Activated CD8-positive, alpha-beta memory T cell treated with anti-CD3 and anti-CD28 coated beads, Interleukin-2, amount 50 U/mL, for 1 hour (primary cell): ENCODE results near the gene LCN10.
"Not testable (repeated sequence)": the region's sequence is repeated elsewhere in the genome, so short reads cannot be mapped to it uniquely, and the experiment has no call there.

Source experiments
- DNase-seq: peaks from one replicate; pipeline ENCODE4 v3.0.0-alpha.2; 2020; ENCODE audit errors: extremely low read depth

The LCN10 gene

DNA sequence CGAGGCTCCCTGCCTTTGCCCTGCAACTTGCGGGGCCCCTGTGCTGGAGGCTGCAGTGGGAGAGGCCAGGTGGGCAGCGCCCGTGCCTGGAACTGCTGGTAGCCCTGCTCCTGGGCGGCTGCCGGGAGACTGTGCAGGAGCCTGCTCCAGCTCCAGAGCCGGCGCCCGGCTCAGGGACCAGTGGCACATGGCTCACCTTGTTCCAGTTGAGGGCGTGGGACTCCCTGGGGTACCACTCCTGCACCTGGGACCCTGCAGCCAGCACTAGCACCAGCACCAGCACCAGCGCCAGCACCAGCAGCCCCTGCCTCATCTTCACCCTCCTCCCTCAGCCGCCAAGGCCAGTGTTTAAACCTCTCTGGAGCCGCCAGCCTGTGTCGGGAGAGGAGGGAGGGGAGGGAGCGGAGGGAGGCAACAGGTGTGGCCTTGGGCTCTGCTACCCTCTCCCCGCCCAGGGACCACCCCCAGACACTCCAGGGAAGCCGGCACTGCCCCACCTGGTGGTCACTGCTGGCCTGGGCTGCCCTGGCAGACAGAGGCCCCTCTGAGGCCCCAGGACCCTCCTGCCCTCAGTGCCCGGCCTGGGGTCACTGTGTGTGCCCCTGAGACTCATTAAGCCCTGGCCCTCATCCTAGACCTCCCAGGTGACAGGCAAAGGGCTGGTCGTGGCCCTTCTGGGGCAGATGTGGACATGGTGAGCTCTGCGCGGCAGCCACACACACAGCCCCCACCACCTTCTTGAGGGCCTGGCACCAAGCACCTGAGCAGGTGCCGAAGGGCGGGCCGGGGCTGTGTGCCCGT lies at the start of gene LCN10:
LCN10 (minus strand) TSS at position 350 of the 801 bp plus-strand sequence; CDS start at position 313, 37 bp downstream.
- no peak for DNase-seq

DNA sequence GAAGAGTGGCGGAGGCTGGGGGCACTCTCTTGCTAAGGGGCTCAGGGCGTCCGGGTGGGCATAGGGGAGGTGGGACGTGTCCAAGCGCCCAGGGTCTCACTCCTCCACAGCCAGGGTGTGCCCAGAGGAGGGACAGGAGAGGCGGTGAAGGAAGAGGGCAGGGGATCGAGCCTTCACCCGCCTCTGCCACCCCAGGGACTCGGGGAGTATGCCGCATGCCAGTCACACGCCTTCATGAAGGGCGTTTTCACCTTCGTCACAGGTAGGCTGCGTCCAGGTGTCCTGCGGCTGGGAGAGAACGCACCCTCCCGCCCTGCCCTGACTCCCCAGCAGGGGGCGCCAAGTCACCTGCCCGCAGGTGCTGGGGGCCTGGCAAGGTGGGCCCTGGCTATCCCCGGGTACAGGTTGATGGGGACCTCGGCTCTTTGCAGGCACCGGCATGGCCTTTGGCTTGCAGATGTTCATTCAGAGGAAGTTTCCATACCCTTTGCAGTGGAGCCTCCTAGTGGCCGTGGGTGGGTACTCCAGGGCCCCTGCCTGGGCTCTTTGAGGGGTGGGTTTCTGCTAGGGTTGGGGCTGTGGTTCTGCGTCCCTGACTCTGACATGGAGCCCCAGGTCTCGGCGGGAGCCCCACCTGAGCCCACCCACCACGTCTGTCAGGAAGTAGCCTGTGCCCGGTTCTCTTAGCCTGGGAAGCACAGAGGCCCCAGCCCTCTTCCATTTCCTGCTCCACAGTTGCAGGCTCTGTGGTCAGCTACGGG lies 49.0 kb upstream of the LCN10 start:
- DNase-seq: no peak

DNA sequence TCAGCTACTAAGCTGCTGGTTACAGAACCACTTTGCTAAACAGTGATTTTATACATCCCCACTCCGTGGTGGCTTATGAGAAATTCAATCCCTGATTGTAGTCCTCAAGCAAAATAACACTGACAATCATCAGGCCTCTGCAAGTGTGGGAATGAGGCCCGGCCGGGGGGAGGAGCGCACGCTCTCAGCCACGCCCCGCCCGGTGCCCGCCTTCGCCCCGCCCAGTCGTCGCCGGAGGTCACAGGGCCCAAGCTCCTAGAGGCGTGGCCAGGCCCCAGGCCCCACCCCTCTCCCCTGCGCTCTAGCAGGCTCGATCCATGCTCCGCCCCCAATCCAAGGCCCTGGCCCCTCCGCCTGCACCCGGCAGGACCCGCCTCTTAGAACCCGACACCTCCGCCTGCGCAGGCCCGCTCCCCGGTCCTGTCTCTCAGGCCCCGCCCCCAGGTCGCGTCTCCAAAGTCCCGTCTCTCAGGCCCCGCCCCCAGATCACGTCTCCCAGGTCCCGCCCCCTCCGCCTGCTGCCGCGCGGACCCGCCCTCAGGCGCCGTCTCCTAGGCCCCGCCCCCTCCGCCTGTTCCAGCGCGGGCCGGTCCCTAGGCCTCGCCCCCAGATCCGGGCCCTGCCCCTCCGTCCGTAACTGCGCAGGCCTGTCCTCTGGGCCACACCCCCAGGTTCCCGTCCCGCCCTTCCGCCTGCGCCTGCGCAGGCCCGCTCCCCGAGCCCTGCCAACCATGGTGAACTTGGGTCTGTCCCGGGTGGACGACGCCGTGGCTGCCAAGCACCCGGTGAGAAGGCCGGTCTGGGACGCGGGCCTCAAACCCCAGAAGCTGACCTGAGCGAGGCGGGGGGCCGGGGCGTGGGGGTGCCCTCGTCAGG lies 48.1 kb upstream of the LCN10 start, which contains the start of gene TMEM141:
TMEM141 (plus strand) TSS at position 705 of the 876 bp plus-strand sequence; CDS start at position 732, 27 bp downstream.
- peak; percentile 99 for DNase-seq

DNA sequence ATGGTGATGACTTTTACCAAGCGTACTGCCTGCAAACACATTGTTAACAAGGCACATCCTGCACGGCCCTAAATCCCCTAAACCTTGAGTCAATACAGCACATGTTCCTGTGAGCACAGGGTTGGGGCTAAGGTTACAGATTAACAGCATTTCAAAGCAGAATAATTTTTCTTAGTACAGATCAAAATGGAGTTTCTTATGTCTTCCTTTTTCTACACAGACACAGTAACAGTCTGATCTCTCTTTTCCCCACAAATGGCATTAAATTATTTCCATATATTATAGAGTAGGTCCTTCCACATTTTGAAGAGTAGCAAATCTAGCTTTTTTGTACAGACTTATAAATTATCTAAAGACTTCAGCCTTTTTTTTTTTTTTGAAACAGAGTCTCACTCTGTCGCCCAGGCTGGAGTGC lies 46.8 kb upstream of the LCN10 start:
- no peak for DNase-seq

DNA sequence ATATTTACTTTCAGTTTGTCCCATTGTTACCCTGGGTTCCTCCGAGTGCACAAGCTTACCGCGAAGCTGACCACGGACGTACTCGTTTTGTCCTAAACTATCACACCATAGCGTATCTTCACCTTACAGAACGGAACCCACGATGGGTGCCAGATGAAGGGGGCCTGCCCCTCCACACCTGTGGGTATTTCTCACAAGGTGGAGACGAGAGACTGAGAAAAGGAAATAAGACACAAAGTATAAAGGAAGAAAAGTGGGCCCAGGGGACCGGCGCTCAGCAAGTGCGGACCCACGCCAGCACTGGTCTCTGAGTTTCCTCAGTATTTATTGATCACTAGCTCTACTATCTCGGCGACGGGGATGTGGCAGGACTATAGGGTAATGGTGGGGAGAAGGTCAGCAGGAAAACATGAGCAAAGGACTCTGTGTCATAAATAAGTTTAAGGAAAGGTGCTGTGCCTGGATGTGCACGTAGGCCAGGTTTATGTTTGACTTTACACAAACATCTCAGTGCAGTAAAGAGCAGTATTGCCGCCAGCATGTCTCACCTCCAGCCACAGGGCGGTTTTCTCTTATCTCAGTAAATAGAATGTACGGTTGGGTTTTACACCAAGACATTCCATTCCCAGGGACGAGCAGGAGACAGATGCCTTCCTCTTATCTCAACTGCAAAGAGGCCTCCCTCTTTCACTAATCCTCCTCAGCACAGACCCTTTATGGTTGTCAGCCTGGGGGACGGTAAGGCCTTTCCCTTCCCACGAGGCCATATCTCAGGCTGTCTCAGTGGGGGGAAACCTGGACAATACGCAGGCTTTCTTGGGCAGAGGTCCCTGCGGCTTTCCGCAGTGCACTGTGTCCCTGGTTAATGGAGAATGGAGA lies 46.1 kb upstream of the LCN10 start:
- DNase-seq: not testable (repeated sequence)

DNA sequence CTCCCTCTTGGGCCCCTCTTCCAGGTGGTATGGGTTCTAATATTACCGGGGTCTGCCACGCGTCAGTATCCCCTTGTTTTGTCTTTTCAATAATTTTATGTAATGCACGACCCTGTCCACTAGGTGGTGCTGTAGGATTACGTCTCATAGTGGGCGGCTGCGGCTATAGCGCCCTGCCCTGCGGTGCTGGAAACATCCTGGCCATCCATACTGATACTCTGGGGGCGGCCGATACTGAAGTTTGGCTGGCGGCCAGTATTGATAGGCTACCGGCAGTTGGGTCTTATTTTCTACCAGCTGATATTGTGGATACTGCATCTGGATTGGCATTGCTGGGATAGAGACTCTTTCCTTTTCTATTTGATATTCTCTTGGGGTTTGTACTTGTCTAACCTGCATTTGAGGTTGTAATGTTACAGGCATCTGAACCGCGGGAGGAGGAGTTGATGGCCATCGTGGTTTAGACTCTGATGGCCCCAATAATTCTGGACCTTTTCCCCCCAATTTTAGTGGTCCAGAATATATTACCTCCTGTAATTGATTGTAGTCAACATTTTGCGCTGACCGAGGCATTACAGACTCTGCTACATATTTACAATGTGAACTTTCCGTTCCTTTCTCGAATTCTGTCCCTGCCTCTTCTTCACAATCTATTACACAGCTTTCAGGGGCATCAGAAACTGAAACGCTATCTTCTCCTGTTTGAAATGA lies 45.1 kb upstream of the LCN10 start:
- DNase-seq: no peak

DNA sequence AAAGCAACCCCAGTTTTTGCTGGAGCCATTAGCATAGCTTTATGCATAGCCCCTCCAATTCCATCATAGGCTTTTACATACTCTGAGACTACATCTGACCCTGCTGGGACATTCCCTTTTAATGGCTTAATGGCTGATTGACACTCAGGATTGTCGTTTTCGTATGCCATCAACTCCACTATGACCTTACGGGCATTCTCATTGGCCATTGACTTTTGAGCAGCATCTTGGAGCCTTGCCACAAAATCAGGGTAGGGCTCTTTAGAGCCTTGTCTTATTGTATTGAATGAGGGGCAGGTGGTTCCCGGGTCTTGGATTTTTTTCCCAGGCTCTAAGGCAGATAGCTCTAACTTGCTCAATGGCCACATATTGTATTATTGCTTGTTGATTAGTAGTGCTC lies 44.2 kb upstream of the LCN10 start:
- not testable (repeated sequence) for DNase-seq

DNA sequence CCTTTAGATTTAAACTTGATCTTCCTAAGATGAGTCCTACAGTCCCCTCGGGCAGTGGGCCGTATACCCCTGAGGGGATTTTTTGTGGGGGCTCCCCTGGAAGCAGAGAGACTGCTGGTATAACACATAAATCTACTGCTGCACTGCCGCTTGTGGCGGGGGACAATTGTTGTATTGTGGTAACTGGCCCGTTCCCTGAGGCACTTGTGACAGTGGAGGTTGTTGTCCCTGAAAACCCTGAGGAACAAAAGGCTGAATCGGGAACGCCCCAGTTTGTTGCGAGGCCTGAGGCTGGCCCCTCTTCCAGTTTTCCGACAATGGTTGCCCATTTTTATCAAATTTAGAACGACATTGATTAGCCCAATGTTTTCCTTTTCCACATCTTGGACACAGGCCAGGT lies 43.7 kb upstream of the LCN10 start:
- no peak for DNase-seq

DNA sequence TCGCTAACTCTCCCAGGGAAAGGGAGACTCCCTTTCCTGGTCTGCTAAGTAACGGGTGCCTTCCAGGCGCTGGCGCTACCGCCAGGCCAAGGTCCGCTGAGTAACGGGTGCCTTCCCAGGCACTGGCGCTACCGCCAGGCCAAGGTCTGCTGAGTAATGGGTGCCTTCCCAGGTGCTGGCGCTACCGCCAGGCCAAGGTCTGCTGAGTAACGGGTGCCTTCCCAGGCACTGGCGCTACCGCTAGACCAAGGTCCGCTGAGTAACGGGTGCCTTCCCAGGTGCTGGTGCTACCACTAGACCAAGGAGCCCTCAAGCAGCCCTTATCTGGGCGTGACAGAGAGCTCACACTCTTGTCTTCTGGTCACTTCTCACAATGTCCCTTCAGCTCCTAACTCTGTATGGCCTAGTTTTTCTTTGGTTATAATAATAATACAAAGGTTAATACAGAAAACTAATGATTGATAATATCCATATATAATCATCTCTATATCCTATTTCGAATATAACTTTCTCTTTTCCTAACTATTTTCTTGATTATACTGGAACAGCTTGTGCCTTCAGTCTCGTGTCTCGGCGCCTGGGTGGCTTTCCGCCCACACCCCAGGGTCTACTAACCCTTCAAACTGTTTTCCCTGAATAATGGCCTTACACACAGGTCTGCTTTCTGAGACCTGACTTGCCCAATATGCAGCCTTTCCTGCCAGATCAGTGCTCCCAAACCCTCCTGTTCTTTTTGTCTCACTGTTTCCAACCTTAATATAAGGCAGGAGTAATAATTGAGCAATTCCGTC lies 43.0 kb upstream of the LCN10 start:
- DNase-seq: not testable (repeated sequence)

DNA sequence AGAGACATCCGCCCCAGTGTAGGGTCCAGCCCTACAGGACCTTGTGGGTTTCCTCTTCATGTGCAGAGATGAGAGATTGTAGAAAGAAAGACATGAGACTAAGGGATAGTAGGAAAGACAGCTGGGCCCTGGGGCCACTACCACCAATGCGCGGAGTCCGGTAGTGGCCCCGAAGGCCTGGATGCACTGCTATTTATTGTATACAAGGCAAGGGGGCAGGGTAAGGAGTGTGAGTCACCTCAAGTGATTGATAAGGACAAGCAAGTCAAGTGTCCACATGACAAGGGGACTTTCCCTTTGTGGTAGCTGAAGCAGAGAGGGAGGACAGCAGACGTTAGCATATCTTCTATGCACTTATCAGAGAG lies 42.2 kb upstream of the LCN10 start:
- no peak for DNase-seq

DNA sequence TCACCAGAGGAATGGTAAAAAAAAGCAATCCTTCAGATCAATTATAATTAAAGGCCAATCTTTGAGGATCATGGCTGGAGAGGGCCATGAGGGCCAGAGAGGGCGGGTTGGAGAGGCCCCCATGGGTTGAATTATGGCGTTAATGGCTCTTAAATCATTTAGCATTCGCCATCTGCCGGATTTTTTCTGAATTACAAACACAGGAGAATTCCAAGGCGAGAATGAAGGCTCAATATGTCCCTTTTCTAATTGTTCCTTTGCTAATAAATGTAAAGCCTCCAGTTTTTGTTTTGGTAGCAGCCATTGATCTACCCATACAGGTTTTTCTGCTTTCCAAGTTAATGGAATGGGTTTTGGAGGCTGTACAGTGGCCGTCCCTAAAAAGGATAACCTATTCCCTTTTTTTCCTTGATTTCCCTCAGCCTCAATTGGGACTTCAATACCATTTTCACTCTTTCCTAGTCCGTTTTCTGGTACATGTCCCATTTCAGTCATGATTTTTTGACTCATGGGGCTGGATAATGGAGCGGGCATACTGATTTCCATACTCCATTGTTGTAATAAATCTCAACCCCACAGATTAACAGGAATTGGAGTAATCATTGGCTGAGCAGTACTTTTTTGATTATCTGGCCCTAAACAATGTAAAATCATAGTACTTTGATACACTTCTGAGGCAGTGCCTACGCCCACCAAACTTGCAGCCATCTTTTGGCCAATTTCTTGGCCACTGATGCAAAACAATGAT lies 41.7 kb upstream of the LCN10 start:
- no peak for DNase-seq

DNA sequence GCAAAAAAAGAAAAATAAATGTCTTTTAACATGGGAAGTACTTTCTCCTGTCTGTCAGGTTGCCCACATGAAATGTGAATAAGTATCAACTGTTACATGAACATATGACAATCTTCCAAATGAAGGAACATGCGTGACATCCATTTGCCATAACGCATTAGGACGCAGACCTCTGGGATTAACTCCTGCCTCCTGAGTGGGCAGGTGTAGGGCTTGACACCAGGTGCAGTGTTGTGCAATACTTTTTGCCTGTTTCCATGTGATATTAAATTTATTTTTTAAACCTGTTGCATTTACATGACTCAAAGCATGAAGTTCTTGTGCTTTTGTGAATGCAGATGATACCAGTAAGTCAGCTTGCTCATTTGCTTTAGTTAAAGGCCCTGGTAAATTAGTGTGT lies 39.7 kb upstream of the LCN10 start:
- DNase-seq: no peak

DNA sequence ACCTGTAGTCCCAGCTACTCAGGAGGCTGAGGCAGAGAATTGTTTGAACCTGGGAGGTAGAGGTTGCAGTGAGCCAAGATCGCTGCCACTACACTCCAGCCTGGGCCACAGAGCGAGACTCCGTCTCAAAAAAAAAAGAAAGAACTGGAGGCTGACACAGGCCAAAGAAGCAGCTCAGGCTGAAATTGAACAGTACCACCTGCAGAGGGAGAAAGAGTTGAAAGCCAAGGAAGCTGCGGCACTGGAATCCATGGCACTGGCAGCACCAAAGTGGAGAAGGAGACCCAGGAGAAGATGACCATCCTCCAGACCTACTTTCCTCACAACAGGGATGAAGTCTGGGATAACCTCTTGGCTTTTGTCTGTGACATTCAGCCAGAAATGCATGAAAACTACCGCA lies 37.1 kb upstream of the LCN10 start:
- no peak for DNase-seq

DNA sequence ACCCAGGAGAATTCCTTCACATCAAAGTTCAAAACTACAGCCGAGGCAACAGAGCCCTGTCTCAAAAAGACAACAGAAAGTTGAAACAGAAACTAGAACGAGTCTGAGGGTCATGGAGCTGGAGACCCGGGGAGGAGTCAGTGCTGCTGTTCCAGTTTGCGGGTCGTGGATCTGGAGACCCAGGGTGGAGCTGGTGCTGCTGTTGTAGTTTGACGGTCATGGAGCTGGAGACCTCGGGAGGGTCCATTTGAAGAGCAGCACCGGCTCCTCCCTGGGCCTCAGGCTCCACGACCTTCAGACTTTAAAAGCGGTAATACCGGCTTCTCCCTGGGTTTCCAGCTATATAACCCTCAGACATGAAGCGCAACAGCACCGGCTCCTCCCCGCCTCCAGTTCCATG lies 34.6 kb upstream of the LCN10 start:
- DNase-seq: no peak

DNA sequence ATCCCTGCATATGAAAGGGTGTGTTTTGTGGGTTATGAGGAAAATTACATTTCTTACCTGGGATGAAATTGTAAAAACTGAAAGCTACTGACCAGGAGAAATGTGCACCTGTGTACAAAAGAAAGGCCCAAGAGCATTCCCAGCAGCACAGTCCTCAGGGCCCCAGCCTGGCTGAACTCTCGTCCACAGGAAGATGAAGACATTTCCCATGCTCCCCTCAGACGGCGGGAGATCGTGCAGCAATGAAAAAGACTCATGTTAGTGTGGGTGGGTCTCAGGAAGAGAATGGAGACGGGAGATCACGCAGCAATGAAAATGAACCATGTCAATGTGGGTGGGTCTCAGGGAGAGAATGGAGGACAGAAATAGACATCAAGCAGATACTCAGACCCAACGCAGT lies 34.2 kb upstream of the LCN10 start:
- DNase-seq: no peak

DNA sequence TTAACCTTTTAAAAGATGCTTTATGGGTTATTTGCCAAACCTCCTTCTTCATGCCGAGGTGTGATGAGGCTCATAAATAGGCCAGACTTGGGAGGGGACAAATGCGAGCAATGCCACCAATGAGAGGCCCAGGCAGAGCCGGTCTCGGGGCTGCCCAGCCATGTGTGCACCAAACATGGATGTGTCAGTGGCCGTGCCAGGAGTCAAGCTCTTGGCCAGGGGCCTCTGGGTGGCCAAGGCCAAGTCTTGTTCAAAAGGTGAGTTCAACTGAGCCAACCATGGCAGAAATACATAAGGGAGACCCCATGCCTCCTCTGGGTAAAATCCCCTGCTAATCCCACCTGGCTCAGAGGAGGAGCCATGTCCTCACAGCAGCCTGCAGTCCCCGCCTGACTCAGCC lies 32.5 kb upstream of the LCN10 start:
- DNase-seq: no peak

DNA sequence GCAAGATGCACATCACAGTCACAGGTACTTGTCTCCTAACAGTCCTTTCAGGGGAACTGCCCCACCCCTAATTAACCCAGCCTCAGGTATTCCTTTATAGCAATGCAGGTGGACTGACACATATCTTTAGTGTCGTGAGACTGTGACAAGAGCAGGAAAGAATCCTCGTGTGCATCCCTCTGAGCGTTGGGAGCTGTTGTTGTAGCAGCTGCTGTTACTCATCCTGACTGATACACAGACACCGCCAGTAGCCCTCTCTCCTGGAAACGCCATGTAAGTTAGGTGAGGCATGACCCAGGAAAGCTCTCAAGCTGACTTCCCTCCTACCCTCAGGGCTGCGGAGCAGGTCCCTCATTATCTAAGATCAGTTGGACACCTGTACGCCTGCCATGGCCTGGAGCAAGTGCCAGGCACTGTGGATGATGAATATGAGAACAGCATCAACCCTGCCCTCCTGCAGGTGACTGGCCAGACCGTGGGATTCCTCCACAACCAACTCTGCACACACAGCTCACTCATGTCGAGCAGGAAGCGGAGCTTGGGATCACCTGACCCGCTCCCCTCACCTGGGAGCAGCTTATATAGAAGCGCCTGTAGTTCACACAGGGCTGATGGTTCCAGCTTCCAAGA lies 31.8 kb upstream of the LCN10 start:
- no peak for DNase-seq

DNA sequence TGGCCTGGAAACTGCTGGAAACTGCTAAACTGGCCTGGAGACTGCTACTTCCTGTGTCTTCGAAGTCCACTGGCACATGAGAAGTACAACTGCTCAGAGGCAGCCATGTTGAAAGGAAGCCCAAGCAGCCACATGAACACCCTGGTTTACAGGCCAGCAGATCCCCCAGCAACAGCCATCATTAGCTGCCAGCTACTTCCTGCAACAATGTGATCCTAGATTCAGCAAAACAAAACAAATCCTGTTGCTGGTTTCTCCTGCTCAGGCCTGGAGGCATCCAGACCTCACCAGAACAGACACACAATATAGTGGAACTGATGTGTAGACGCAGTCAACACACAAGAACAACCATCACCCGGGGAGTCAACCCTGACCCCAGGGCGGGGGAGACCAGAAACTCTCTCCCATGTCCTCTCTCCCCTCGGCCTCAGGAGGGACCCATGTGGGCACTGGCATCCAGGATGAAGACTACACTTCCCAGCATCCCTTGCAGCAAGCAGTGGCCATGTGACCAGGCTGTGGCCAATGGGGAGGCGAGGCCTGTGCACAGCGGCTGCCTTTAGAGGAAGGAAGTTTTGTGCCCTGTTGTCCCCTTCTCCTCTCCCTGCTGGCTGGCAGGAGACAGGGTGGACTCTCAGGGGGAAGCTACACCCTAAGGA lies 30.8 kb upstream of the LCN10 start:
- DNase-seq: no peak
